H1 (cell line): ENCODE measurements around the gene SGK1. TPM values are rescaled to one million over a fixed set of nuclear protein-coding genes. Genes with fewer than 3 reads are reported as not detected.

Experiments
- CHD1 ChIP-seq: IDR thresholded peaks from 2 replicates; pipeline ENCODE4 v1.6.1; 2012; ENCODE audit warnings: low read depth, low read length, improper control_type of control experiment
- NRF1 ChIP-seq: IDR thresholded peaks from 2 replicates; pipeline ENCODE4 v1.6.1; 2011; ENCODE audit warnings: mild to moderate bottlenecking, low read depth, low read length, improper control_type of control experiment
- RNF2 ChIP-seq: fragments of 200-900, 300-1000 bp; sonication (generic); IDR thresholded peaks from 2 replicates; pipeline ENCODE4 v1.7.1; 2016; ENCODE audit warnings: borderline replicate concordance, low read depth, mild to moderate bottlenecking, antibody characterized with exemption, low read length; ENCODE audit not compliant: poor library complexity, severe bottlenecking; ENCODE audit errors: missing control alignments
- SP4 ChIP-seq: IDR thresholded peaks from 2 replicates; pipeline ENCODE4 v1.6.1; 2012; ENCODE audit warnings: low read length, inconsistent platforms
- TAF1 ChIP-seq: IDR thresholded peaks from 2 replicates; pipeline ENCODE4 v1.6.1; 2011; ENCODE audit warnings: mild to moderate bottlenecking, low read depth, low read length
- polyA plus RNA-seq, 7 experiments: library from polyadenylated mRNA; depleted of rRNA in 3 of 7; stranded (reverse) in 5 of 7; unstranded in 2 of 7; fragments of >200 nt in 5 of 7; fragments of 200-250 nt in 2 of 7; gene quantifications; 1 replicate in 5 of 7; 2 replicates in 1 of 7; 4 replicates in 1 of 7; pipeline versions ENCODE4 v1.2.1 to v1.2.3, GENCODE V29; 2011 to 2013; ENCODE audit warnings: missing spikeins in 2 of 7, mixed read lengths in 2 of 7
- total RNA-seq: library from RNA; stranded (reverse); fragmentation: NEBNext Ultra II Directional; extraction: Animal tissue kit (Norgen Biotek cat#: 25700); gene quantifications from 2 replicates; pipeline ENCODE4 v1.2.1, GENCODE V29; 2021

SGK1 gene
- total and polyA plus RNA-seq, 2 of the 8 experiments (the other 6 are each of a cell fraction or from before 2014, with no cell fraction given) = 14.5 to 18.4 TPM

- TF ChIP-seq RNF2 = no peak
- TF ChIP-seq TAF1 = no peak
- TF ChIP-seq NRF1 = no peak
- TF ChIP-seq CHD1 = no peak
- TF ChIP-seq SP4 = no peak
- TF ChIP-seq, all 59 proteins: peak for 0
Observed at GRCh38 chr6:134122775-134123174, 195.1 kb downstream of the SGK1 start (continued).
